Mucosa of descending colon (tissue), 3 donors: ENCODE results near the gene GLRA2. TPM values are rescaled to one million over a fixed set of nuclear protein-coding genes. Genes with fewer than 3 reads are reported as not detected.

ENCODE experiments used
- ATAC-seq: fragments of 200-7000 bp; cut with Tn5 transposase; one replicate; pipeline ENCODE4 v1.9.1; 2020; ENCODE audit warnings: mild to moderate bottlenecking, moderate library complexity
- DNase-seq, 3 donors: peaks; one replicate each; pipeline ENCODE4 v3.0.0-alpha.2; 2020
- H3K36me3 ChIP-seq: fragments of 200-600 bp; one replicate; pipeline ENCODE4 v1.8.0; 2021; ENCODE audit warnings: low read depth, mild to moderate bottlenecking
- H3K4me1 ChIP-seq: fragments of 200-600 bp; one replicate; pipeline ENCODE4 v1.8.0; 2021; ENCODE audit warnings: low read depth, mild to moderate bottlenecking
- H3K4me3 ChIP-seq: fragments of 200-600 bp; one replicate; pipeline ENCODE4 v1.8.0; 2021; ENCODE audit warnings: mild to moderate bottlenecking
- H3K9me3 ChIP-seq: fragments of 200-600 bp; one replicate; pipeline ENCODE4 v1.8.0; 2021; ENCODE audit warnings: mild to moderate bottlenecking
- intact Hi-C, 2 donors: fragments of 100-400 bp; cut with DNase I in 1 of 2; cut with micrococcal nuclease in 1 of 2; formaldehyde crosslinking; loops; one replicate each; pipeline versions ENCODE4 v1.11.0 to v1.11.1; 2022; cut with DNase I, micrococcal nuclease
- total RNA-seq, 3 donors: library from RNA; stranded (reverse); fragmentation: NEBNext Ultra II Directional in 2 of 3; extraction: Animal tissue kit (Norgen Biotek cat#: 25700) in 2 of 3; gene quantifications; one replicate each; pipeline versions ENCODE4 v1.2.1 to v1.2.4, GENCODE V29; 2021 to 2023
- TF ChIP-seq, protein P1 (sequence below): fragments of 200-600 bp; IDR thresholded peaks from one replicate; pipeline ENCODE4 v1.8.0; 2022; ENCODE audit warnings: antibody characterized with exemption, mild to moderate bottlenecking
- donor health status: DM: no; HTN: no; CAD: no; lungs with moderate emphysema.
- donor health status: DM: no; HTN: no; CAD: no.
- donor health status: DM: no; HTN: yes; CAD: no.

GLRA2 gene
- total RNA-seq, 3 donors from 2014 or later, result 0.57 to 3.2 (median 1.5) TPM

DNA sequence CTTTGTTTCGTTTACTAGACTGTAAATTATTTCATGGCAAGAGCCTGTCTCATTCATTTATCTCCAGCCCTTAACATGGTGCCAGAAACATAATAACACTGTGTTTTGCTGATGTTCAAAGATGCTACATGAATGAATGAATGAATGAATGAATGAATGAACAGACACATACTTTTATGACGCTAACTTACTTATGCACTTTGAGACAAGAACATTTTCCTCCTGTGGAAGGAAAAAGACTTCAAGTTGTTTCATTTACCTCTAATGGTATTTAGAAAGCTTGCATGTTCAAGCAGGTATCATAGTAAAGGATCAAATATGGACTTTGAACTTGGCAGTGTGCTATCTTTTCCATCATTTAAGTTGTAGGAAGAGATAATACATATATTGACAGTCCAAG is 131.6 kb downstream of the GLRA2 start:
- TF ChIP-seq, protein P1, sequence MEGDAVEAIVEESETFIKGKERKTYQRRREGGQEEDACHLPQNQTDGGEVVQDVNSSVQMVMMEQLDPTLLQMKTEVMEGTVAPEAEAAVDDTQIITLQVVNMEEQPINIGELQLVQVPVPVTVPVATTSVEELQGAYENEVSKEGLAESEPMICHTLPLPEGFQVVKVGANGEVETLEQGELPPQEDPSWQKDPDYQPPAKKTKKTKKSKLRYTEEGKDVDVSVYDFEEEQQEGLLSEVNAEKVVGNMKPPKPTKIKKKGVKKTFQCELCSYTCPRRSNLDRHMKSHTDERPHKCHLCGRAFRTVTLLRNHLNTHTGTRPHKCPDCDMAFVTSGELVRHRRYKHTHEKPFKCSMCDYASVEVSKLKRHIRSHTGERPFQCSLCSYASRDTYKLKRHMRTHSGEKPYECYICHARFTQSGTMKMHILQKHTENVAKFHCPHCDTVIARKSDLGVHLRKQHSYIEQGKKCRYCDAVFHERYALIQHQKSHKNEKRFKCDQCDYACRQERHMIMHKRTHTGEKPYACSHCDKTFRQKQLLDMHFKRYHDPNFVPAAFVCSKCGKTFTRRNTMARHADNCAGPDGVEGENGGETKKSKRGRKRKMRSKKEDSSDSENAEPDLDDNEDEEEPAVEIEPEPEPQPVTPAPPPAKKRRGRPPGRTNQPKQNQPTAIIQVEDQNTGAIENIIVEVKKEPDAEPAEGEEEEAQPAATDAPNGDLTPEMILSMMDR, result no peak
- ATAC-seq, result peak; percentile 32
- Histone ChIP-seq H3K36me3 (no peaks in the 10 kb centered on the region), H3K4me1 (no peaks in the 10 kb centered on the region), H3K4me3 (no peak overlapping the region), H3K9me3 (no peaks in the 10 kb centered on the region)
- intact Hi-C loops, result no loop called here
- DNase-seq, result no peak

DNA sequence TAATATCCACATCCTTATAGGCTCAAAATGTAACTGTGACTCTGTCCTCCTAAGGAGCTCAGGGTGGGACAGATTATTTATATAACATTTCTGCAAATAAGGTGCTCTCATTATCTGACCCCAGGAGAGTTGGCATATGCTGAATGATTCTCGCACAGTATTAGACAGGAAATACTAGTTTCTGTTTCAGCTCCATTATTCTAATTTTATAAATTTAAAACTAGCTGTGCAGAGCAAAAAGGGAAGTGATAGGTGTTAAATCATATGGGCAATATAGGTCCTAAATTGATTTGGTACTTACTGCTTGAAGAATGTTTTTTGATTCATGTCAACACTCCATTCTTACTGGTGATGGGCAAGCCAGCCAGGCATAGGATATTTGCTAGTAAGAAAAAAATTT is 141.5 kb downstream of the GLRA2 start:
- DNase-seq (no peak), ATAC-seq (no peak)
- no peaks in the 10 kb centered on the region for H3K36me3 ChIP-seq
- TF ChIP-seq, protein P1, result no peak
- H3K4me3 ChIP-seq, result no peak overlapping the region
- H3K4me1 ChIP-seq, result peaks cover 2% of the 10 kb centered on the region
- H3K9me3 ChIP-seq, result no peaks in the 10 kb centered on the region
- intact Hi-C loops, result no loop called here

DNA sequence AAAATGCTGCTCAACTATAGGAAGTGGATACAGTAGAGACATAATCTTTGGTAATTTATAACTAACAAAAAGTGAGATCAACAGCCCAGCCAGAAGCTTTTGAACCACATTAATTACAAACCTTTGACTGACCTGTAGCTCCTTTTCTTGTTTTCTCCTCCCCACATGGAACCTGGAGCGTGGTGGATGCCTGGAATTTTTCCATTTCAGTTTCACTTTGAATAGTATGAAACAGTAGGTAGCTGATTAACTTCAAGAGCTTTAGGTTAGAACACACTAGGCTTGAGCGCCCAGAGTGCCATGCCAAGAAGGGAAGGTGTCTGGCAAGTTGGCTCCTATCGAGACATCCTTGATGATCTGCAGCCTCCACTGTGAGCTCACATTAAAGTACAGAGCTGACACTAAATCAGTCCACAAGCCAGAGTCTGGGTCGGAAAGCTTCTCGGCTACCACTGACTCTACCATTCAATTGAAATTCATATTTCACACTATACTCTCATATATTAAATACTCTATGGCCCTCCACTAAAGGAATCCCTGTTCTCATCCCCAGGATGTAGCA is 143.4 kb downstream of the GLRA2 start:
- TF ChIP-seq, protein P1, result no peak
- intact Hi-C loops, result no loop called here
- ATAC-seq (no peak), DNase-seq (no peak)
- H3K4me1 ChIP-seq, result peaks cover 2% of the 10 kb centered on the region
- no peak overlapping the region for H3K4me3 ChIP-seq
- H3K9me3 ChIP-seq, result no peaks in the 10 kb centered on the region
- no peaks in the 10 kb centered on the region for H3K36me3 ChIP-seq

DNA sequence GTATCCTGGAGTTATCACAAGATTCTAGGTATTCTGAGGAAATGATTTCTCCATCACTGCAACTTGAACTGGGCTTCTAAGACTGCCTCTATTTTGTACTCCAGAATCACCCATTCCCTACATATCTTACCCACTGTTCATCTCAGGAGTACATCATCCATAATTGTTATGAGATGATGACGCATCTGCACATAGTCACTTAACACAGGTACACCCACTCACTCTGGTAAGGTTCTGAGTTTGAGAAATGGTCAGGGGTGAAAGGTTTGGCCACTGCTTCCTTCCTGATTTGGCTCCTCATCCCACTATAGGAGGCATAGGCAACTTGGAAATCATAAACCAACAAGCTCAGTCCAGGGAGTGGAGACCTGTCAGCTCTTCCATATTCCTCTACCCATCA is 143.9 kb downstream of the GLRA2 start:
- DNase-seq (no peak), ATAC-seq (peak; percentile 9)
- Histone ChIP-seq H3K36me3 (no peaks in the 10 kb centered on the region), H3K4me1 (peaks cover 2% of the 10 kb centered on the region), H3K9me3 (no peaks in the 10 kb centered on the region), H3K4me3 (no peak overlapping the region)
- intact Hi-C loops, result no loop called here
- TF ChIP-seq, protein P1, result no peak

DNA sequence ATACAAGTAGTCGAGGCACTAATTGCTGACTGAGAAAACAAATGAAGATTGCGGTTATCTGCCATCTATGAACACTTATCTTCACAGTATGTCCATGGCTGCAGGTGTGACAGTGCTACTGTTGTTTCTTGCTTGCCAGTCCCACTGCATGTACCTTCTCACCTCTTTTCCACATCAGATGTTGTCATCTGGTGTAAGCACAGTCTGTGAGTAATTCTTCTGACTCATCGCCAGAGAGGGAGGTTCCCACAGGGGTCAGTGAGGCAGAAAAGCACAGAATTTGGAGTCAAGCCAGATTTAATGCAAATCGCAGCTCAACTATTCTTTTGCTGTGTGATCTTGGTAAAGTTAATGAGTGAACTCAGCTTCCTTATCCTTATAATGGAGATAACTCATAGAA is 144.4 kb downstream of the GLRA2 start:
- ATAC-seq, result peak; percentile 94
- Histone ChIP-seq H3K4me1 (peaks cover 2% of the 10 kb centered on the region), H3K9me3 (no peaks in the 10 kb centered on the region), H3K4me3 (no peak overlapping the region), H3K36me3 (no peaks in the 10 kb centered on the region)
- DNase-seq, result peak in 1 of 3 donors; percentile 16
- intact Hi-C loops, result no loop called here
- TF ChIP-seq, protein P1, result no peak

DNA sequence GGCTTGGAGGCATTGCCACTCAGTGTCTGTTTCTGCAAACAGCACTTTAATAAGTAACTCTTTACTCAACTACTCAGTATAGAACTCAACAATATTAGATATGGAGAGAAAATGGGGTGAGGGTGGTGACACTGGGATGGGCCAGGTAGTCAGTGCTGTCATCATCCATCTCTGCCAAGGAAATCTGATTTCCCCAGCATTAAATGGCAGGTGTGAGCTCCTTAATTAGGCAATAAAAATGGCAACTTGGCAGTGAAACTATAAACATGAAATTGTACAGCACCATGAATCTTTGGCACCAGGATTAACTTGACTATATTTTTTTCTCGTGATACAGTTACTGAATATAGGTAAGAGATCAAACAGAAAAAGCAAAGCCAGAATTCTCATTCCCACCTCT is 146.2 kb downstream of the GLRA2 start:
- H3K9me3 ChIP-seq, result no peaks in the 10 kb centered on the region
- H3K4me1 ChIP-seq, result peaks cover 2% of the 10 kb centered on the region
- intact Hi-C loops, result no loop called here
- no peaks in the 10 kb centered on the region for H3K36me3 ChIP-seq
- TF ChIP-seq, protein P1, result no peak
- H3K4me3 ChIP-seq, result no peak overlapping the region
- no peak for DNase-seq
- peak; percentile 47 for ATAC-seq
